ENCODE data around the gene EIF4EBP2.
A peak's percentile ranks its signal among the peaks of the same experiment; 100 is the strongest.

Gene EIF4EBP2

DNA sequence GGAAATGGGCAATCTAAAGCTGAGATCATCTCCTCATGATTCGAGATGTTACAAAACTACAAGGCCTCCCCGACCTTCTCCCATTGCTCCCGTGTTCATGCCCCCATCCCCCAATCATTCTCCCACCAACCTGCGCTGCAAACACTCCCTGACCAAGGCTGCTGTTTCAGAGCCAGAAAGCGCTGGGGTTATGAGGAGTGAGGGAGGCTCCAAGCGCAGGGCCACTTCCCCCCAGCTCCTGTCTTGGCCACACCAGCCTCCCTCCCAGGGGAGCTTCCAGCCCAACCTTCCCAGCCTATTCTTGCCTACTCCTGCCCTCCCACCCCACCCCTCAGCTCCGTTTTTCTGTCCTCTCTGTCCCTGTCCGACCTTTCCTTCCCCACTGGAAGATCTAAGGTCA lies 52.2 kb downstream of the EIF4EBP2 start:
- H3K27me3 ChIP-seq (ENCODE audit: low read depth, low read length), result no peaks in the 10 kb centered on the region
- H3K4me3 ChIP-seq (ENCODE audit: low read depth in 1 of 2, low read length in 2 of 2), result no peak overlapping the region
- H3K9me3 ChIP-seq (ENCODE audit: control insufficient read depth in 1 of 2, low read length in 2 of 2), result no peaks in the 10 kb centered on the region
- peaks cover 0 to 26% of the 10 kb centered on the region in 2 donors for H3K4me1 ChIP-seq (ENCODE audit: control insufficient read depth in 1 of 2, insufficient read depth in 2 of 2, low read length in 2 of 2)
- H3K36me3 ChIP-seq (ENCODE audit: control insufficient read depth in 1 of 2, insufficient read depth in 2 of 2, low read length in 2 of 2), result no peaks in the 10 kb centered on the region
- H3K27ac ChIP-seq (ENCODE audit: low read length), result no peak overlapping the region

DNA sequence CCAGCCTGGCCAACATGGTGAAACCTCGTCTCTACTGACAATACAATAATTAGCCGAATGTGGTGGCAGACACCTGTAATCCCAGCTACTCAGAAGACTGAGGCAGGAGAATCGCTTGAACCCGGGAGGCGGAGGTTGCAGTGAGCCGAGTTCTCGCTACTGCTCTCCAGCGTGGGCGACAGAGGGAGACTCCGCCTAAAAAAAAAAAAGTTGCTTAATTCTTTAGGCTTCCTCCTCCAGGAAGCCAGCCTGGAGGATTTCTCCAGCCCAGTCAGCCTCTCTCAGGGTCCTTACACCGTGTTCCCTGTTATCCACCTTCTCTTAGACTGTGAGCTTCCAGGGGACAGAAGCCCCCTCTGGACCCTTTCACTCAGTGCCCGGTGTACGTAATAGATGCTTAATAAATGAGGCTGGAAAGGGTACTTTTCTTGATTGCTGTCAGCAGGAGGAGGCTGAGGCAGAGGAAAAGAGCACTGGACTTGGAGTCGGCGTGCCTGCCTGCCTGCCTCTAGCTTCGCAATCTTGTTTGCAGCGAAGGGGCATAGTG lies 53.9 kb downstream of the EIF4EBP2 start:
- Histone ChIP-seq H3K9me3 (ENCODE audit: control insufficient read depth in 1 of 2, low read length in 2 of 2) (no peaks in the 10 kb centered on the region), H3K27me3 (ENCODE audit: low read depth, low read length) (no peaks in the 10 kb centered on the region), H3K36me3 (ENCODE audit: control insufficient read depth in 1 of 2, insufficient read depth in 2 of 2, low read length in 2 of 2) (no peaks in the 10 kb centered on the region), H3K27ac (ENCODE audit: low read length) (no peak overlapping the region), H3K4me3 (ENCODE audit: low read depth in 1 of 2, low read length in 2 of 2) (peak overlapping the region in 1 of 2 donors; percentile 58), H3K4me1 (ENCODE audit: control insufficient read depth in 1 of 2, insufficient read depth in 2 of 2, low read length in 2 of 2) (peaks cover 0 to 43% of the 10 kb centered on the region in 2 donors)

GRCh38 chr10:70458329-70459060 lies 54.5 kb downstream of the EIF4EBP2 start:
- peak overlapping the region; percentile 20 for H3K27ac ChIP-seq (ENCODE audit: low read length)
- peak overlapping the region in 1 of 2 donors; percentile 58 for H3K4me3 ChIP-seq (ENCODE audit: low read depth in 1 of 2, low read length in 2 of 2)

DNA sequence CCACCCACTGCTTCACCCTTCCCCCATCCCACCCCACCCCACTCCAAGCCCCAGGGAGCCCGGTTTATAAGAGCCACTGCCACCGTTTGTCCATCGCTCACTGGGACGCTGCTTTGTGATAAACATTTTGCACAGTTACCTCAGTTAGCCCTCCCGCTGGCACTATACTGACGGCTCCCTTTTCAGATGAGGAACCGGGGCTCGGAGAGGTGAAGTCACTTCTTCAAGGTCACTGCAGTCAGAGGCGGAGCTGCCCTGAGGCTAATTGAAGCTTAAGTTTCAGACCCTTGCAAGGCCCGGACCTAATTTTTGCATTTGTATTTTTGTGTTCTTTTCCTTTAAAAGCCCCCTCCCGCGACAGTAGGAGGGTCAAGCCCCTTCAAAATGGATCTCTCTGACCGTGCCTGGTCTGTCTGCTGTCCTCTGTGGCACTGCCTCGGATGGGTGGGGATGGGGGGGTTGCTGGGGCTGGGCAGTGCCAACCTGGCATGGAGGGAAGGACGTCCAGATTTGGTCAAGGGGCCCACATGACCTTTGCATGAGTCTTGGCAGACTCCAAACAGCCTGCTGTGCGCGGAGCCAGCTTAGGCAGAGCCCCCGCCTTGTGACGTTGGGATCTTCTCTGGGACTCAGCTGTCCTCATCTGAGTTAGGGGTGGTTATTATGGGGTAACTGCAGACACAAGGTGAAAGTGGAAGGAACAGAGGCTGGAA lies 55.3 kb downstream of the EIF4EBP2 start:
- Histone ChIP-seq H3K36me3 (ENCODE audit: control insufficient read depth in 1 of 2, insufficient read depth in 2 of 2, low read length in 2 of 2) (no peaks in the 10 kb centered on the region), H3K27ac (ENCODE audit: low read length) (no peak overlapping the region), H3K27me3 (ENCODE audit: low read depth, low read length) (no peaks in the 10 kb centered on the region), H3K4me3 (ENCODE audit: low read depth in 1 of 2, low read length in 2 of 2) (peak overlapping the region in 1 of 2 donors; percentile 58), H3K4me1 (ENCODE audit: control insufficient read depth in 1 of 2, insufficient read depth in 2 of 2, low read length in 2 of 2) (peaks cover 0 to 43% of the 10 kb centered on the region in 2 donors), H3K9me3 (ENCODE audit: control insufficient read depth in 1 of 2, low read length in 2 of 2) (no peaks in the 10 kb centered on the region)

More at GRCh38 chr10:70458329-70459060, 54.5 kb downstream of the EIF4EBP2 start:
- H3K36me3 ChIP-seq (ENCODE audit: control insufficient read depth in 1 of 2, insufficient read depth in 2 of 2, low read length in 2 of 2), result no peaks in the 10 kb centered on the region
- no peaks in the 10 kb centered on the region for H3K27me3 ChIP-seq (ENCODE audit: low read depth, low read length)
- peaks cover 0 to 43% of the 10 kb centered on the region in 2 donors for H3K4me1 ChIP-seq (ENCODE audit: control insufficient read depth in 1 of 2, insufficient read depth in 2 of 2, low read length in 2 of 2)
- no peaks in the 10 kb centered on the region for H3K9me3 ChIP-seq (ENCODE audit: control insufficient read depth in 1 of 2, low read length in 2 of 2)

GRCh38 chr10:70459774-70460490 lies 56.0 kb downstream of the EIF4EBP2 start:
- H3K27me3 ChIP-seq (ENCODE audit: low read depth, low read length), result no peaks in the 10 kb centered on the region
- H3K9me3 ChIP-seq (ENCODE audit: control insufficient read depth in 1 of 2, low read length in 2 of 2), result no peaks in the 10 kb centered on the region
- no peak overlapping the region for H3K4me3 ChIP-seq (ENCODE audit: low read depth in 1 of 2, low read length in 2 of 2)
- peaks cover 0 to 43% of the 10 kb centered on the region in 2 donors for H3K4me1 ChIP-seq (ENCODE audit: control insufficient read depth in 1 of 2, insufficient read depth in 2 of 2, low read length in 2 of 2)
- H3K27ac ChIP-seq (ENCODE audit: low read length), result no peak overlapping the region
- no peaks in the 10 kb centered on the region for H3K36me3 ChIP-seq (ENCODE audit: control insufficient read depth in 1 of 2, insufficient read depth in 2 of 2, low read length in 2 of 2)

DNA sequence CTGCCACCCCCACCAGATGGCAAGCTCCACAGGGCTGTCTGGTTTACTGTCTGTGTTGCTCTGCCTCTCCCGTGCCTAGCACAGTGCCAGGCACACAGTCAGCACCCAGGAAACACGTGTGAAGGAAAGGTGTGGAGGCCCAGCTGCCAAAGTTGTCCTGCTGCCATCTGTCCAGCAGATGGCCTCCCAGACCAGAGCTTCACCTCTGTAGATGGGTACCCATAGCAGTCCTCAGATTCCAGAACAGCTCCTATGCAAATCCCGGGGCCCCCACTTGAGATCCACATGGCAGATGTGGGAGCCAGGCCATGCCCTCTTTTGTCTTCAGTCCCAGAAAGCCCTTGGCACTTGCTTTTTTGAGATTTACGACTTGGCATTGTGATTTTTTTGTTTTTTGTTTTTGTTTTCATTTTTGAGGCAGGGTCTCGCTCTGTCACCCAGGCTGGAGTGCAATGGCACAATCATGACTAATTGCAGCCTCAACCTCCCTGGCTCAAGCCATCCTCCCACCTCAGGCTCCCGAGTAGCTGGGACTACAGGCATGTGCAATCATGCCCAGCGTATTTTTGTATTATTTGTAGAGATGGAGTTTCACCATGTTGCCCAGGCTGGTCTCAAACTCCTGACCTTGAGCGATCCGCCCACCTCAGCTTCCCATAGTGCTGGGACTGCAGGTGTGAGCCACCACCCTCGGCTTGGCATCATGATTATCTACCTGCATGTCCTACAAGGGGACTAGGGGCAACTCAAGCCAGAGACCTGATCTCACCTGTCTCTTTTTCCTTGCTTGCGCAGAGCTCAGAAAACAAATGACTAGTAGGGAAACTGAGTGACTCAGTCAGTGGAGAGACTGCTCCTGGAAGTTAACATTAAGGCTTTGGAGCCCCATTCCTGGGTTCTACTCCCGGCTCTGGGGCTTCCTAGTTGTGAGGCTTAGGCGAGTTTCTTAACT lies 57.7 kb downstream of the EIF4EBP2 start:
- Histone ChIP-seq H3K9me3 (ENCODE audit: control insufficient read depth in 1 of 2, low read length in 2 of 2) (no peaks in the 10 kb centered on the region), H3K27me3 (ENCODE audit: low read depth, low read length) (no peaks in the 10 kb centered on the region), H3K4me1 (ENCODE audit: control insufficient read depth in 1 of 2, insufficient read depth in 2 of 2, low read length in 2 of 2) (peaks cover 0 to 43% of the 10 kb centered on the region in 2 donors), H3K36me3 (ENCODE audit: control insufficient read depth in 1 of 2, insufficient read depth in 2 of 2, low read length in 2 of 2) (no peaks in the 10 kb centered on the region), H3K4me3 (ENCODE audit: low read depth in 1 of 2, low read length in 2 of 2) (no peak overlapping the region), H3K27ac (ENCODE audit: low read length) (no peak overlapping the region)

DNA sequence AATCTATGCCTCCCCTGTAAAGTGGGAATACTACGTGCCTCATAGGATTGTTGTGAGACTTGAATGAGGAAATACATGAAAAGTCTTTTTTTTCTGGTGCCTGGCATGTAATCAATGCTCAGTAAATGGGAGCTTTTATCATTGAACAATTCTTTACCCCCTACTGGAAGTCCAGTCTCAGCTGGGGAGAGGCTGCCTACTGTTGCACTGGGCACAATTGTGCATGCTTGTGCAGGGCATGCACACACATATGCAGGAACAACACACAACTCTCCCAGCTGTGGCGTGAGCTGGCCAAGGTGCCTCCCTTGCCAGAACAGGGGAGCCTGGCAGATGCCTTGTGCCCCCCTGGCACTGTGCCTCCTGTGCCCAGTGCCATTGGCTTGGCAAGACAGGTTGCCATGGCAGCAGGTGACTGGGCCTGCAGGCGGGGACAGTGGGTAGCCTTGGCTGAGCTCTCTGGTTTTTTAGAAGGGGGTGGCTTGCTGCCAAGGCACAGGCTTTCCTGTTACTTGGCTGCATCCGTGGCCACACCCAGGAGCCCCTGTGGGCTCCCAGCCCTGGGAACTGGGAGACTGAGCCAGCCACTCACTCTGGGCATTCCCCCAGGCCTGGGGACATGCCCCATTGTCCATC lies 58.5 kb downstream of the EIF4EBP2 start:
- Histone ChIP-seq H3K36me3 (ENCODE audit: control insufficient read depth in 1 of 2, insufficient read depth in 2 of 2, low read length in 2 of 2) (no peaks in the 10 kb centered on the region), H3K9me3 (ENCODE audit: control insufficient read depth in 1 of 2, low read length in 2 of 2) (no peaks in the 10 kb centered on the region), H3K4me1 (ENCODE audit: control insufficient read depth in 1 of 2, insufficient read depth in 2 of 2, low read length in 2 of 2) (peaks cover 0 to 40% of the 10 kb centered on the region in 2 donors), H3K4me3 (ENCODE audit: low read depth in 1 of 2, low read length in 2 of 2) (no peak overlapping the region), H3K27ac (ENCODE audit: low read length) (no peak overlapping the region), H3K27me3 (ENCODE audit: low read depth, low read length) (no peaks in the 10 kb centered on the region)

GRCh38 chr10:70465278-70465677 lies 61.3 kb downstream of the EIF4EBP2 start:
- Histone ChIP-seq H3K36me3 (ENCODE audit: control insufficient read depth in 1 of 2, insufficient read depth in 2 of 2, low read length in 2 of 2) (no peaks in the 10 kb centered on the region), H3K27ac (ENCODE audit: low read length) (no peak overlapping the region), H3K27me3 (ENCODE audit: low read depth, low read length) (no peaks in the 10 kb centered on the region), H3K9me3 (ENCODE audit: control insufficient read depth in 1 of 2, low read length in 2 of 2) (no peaks in the 10 kb centered on the region), H3K4me1 (ENCODE audit: control insufficient read depth in 1 of 2, insufficient read depth in 2 of 2, low read length in 2 of 2) (peaks cover 0 to 22% of the 10 kb centered on the region in 2 donors), H3K4me3 (ENCODE audit: low read depth in 1 of 2, low read length in 2 of 2) (no peak overlapping the region)

GRCh38 chr10:70465832-70466231 lies 61.9 kb downstream of the EIF4EBP2 start:
- no peaks in the 10 kb centered on the region for H3K9me3 ChIP-seq (ENCODE audit: control insufficient read depth in 1 of 2, low read length in 2 of 2)
- H3K27ac ChIP-seq (ENCODE audit: low read length), result no peak overlapping the region
- peaks cover 0 to 22% of the 10 kb centered on the region in 2 donors for H3K4me1 ChIP-seq (ENCODE audit: control insufficient read depth in 1 of 2, insufficient read depth in 2 of 2, low read length in 2 of 2)
- H3K4me3 ChIP-seq (ENCODE audit: low read depth in 1 of 2, low read length in 2 of 2), result no peak overlapping the region
- no peaks in the 10 kb centered on the region for H3K27me3 ChIP-seq (ENCODE audit: low read depth, low read length)
- H3K36me3 ChIP-seq (ENCODE audit: control insufficient read depth in 1 of 2, insufficient read depth in 2 of 2, low read length in 2 of 2), result no peaks in the 10 kb centered on the region

DNA sequence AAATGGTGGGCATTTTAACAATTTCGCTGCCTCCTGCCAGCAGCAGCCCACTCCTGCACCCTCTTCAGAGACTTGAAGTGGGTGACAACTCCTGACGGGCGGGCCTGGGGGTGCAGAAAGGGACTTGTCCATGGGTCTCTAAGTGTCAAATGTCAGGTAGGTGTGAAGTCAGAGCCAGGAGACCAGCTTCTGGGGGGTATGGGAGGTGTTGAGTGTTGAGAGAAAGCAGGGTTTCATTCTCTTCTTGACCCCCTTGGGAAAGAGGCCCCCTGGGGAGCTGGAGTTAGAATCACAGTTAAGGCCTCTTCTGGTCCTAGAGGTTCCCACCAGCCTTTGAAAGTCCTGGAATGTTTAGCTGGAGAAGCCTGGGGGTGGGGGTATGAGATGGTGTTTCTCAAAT lies 63.0 kb downstream of the EIF4EBP2 start:
- H3K9me3 ChIP-seq (ENCODE audit: control insufficient read depth in 1 of 2, low read length in 2 of 2), result no peaks in the 10 kb centered on the region
- H3K27me3 ChIP-seq (ENCODE audit: low read depth, low read length), result no peaks in the 10 kb centered on the region
- peaks cover 0 to 13% of the 10 kb centered on the region in 2 donors for H3K4me1 ChIP-seq (ENCODE audit: control insufficient read depth in 1 of 2, insufficient read depth in 2 of 2, low read length in 2 of 2)
- H3K4me3 ChIP-seq (ENCODE audit: low read depth in 1 of 2, low read length in 2 of 2), result no peak overlapping the region
- no peak overlapping the region for H3K27ac ChIP-seq (ENCODE audit: low read length)
- H3K36me3 ChIP-seq (ENCODE audit: control insufficient read depth in 1 of 2, insufficient read depth in 2 of 2, low read length in 2 of 2), result no peaks in the 10 kb centered on the region

Measured in muscle layer of duodenum (tissue), 2 donors.